Subcutaneous adipose tissue (tissue), 4 donors: ENCODE results near the gene S100A14. TPM values are rescaled to one million over a fixed set of nuclear protein-coding genes. Genes with fewer than 3 reads are reported as not detected.

Experiments
- CTCF ChIP-seq: fragments of 450-650 bp; IDR thresholded peaks from one replicate; pipeline ENCODE4 v1.5.1; 2016; ENCODE audit warnings: low read depth, mild to moderate bottlenecking, control low read depth, antibody characterized with exemption, moderate library complexity
- total RNA-seq, 4 donors: library from RNA; depleted of rRNA; stranded (reverse); fragments of >200 nt; gene quantifications; one replicate each; pipeline ENCODE4 v1.1.0, GENCODE V29; 2016

Gene S100A14
- total RNA-seq, 4 donors from 2014 or later = 0.65 TPM; not detected in 3

- no peak for TF ChIP-seq CTCF
Observed at GRCh38 chr1:153655333-153655732, 39.2 kb upstream of the S100A14 start.

GRCh38 chr1:153652805-153653500 is 36.8 kb upstream of the S100A14 start:
- TF ChIP-seq CTCF = no peak

- TF ChIP-seq CTCF = no peak
Observed at GRCh38 chr1:153651771-153652170, 35.6 kb upstream of the S100A14 start.

- TF ChIP-seq CTCF = no peak
Observed at GRCh38 chr1:153649863-153650235, 33.7 kb upstream of the S100A14 start.

GRCh38 chr1:153649137-153649862 is 33.2 kb upstream of the S100A14 start:
- TF ChIP-seq CTCF = no peak

GRCh38 chr1:153648000-153648643 is 32.0 kb upstream of the S100A14 start:
- TF ChIP-seq CTCF = no peak

GRCh38 chr1:153647346-153647714 is 31.2 kb upstream of the S100A14 start:
- TF ChIP-seq CTCF = no peak
